HG03135 (cell line): Measurements from ENCODE around the gene MIB2.
"Not testable (repeated sequence)": the region's sequence is repeated elsewhere in the genome, so short reads cannot be mapped to it uniquely, and the experiment has no call there.

Experiments used
- ATAC-seq: cut with Tn5 transposase; IDR thresholded peaks from one replicate; pipeline ENCODE4 v1.9.1; 2021; ENCODE audit warnings: mild to moderate bottlenecking, moderate library complexity; ENCODE audit not compliant: unreplicated experiment

The MIB2 gene

GRCh38 chr1:1646326-1646725 is 31.0 kb downstream of the MIB2 start:
- ATAC-seq: not testable (repeated sequence)

- not testable (repeated sequence) for ATAC-seq
Measured at GRCh38 chr1:1647567-1648241, 32.4 kb downstream of the MIB2 start.

- ATAC-seq: not testable (repeated sequence)
Measured at GRCh38 chr1:1648265-1648664, 33.0 kb downstream of the MIB2 start.

GRCh38 chr1:1658583-1659549 is 43.6 kb downstream of the MIB2 start, which contains the start of gene CDK11B:
Gene CDK11B, minus strand, starts transcription at chr1:1659004. Its CDS starts 1,519 bp downstream, at chr1:1657485.
- ATAC-seq: peak; percentile 79

- ATAC-seq: not testable (repeated sequence)
Measured at GRCh38 chr1:1662392-1662791, 47.1 kb downstream of the MIB2 start.

GRCh38 chr1:1662830-1663560 is 47.7 kb downstream of the MIB2 start:
- ATAC-seq: not testable (repeated sequence)

- ATAC-seq: not testable (repeated sequence)
Measured at GRCh38 chr1:1664318-1664717, 49.0 kb downstream of the MIB2 start.

- no peak for ATAC-seq
Measured at GRCh38 chr1:1664941-1665814, 49.9 kb downstream of the MIB2 start.

GRCh38 chr1:1665815-1666251 is 50.5 kb downstream of the MIB2 start:
- no peak for ATAC-seq

GRCh38 chr1:1666526-1666925 is 51.2 kb downstream of the MIB2 start:
- ATAC-seq: no peak

GRCh38 chr1:1669468-1670440 is 54.5 kb downstream of the MIB2 start:
- no peak for ATAC-seq

- no peak for ATAC-seq
Measured at GRCh38 chr1:1670866-1671265, 55.6 kb downstream of the MIB2 start.

GRCh38 chr1:1671365-1672119 is 56.2 kb downstream of the MIB2 start:
- ATAC-seq: no peak

- ATAC-seq: no peak
Measured at GRCh38 chr1:1672181-1672965, 57.1 kb downstream of the MIB2 start.

- not testable (repeated sequence) for ATAC-seq
Measured at GRCh38 chr1:1674806-1675205, 59.5 kb downstream of the MIB2 start.

- ATAC-seq: not testable (repeated sequence)
Measured at GRCh38 chr1:1675218-1675617, 59.9 kb downstream of the MIB2 start.

GRCh38 chr1:1676087-1676486 is 60.8 kb downstream of the MIB2 start:
- not testable (repeated sequence) for ATAC-seq
